NB4 (cell line): ENCODE results near the gene TXLNG.
"Not testable (repeated sequence)": the region's sequence is repeated elsewhere in the genome, so short reads cannot be mapped to it uniquely, and the experiment has no call there.

Source experiments
- DNase-seq: peaks from one replicate; pipeline ENCODE4 v3.0.0; 2010; ENCODE audit warnings: low read depth
- H3K4me3 ChIP-seq: one replicate; pipeline ENCODE4 v1.5.1; 2011; ENCODE audit warnings: mild to moderate bottlenecking, low read depth, low read length, moderate library complexity
- MYC ChIP-seq: IDR thresholded peaks from 2 replicates; pipeline ENCODE4 v1.6.1; 2011; ENCODE audit warnings: low read depth, low read length
- POLR2A ChIP-seq: IDR thresholded peaks from 2 replicates; pipeline ENCODE4 v1.6.1; 2011; ENCODE audit warnings: mild to moderate bottlenecking; ENCODE audit not compliant: insufficient read length; ENCODE audit errors: extremely low read depth
- TF ChIP-seq, protein P1 (sequence below): IDR thresholded peaks from one replicate; pipeline ENCODE4 v1.5.1; 2012; ENCODE audit warnings: low read depth, low read length
- TF ChIP-seq, protein P2 (sequence below): IDR thresholded peaks from 2 replicates; pipeline ENCODE4 v1.6.1; 2011; ENCODE audit warnings: low read depth, low read length

Gene TXLNG

GRCh38 chrX:16855363-16856075, 69.3 kb downstream of the TXLNG start:
- DNase-seq = no peak
- no peak for TF ChIP-seq MYC
- TF ChIP-seq, protein P1, sequence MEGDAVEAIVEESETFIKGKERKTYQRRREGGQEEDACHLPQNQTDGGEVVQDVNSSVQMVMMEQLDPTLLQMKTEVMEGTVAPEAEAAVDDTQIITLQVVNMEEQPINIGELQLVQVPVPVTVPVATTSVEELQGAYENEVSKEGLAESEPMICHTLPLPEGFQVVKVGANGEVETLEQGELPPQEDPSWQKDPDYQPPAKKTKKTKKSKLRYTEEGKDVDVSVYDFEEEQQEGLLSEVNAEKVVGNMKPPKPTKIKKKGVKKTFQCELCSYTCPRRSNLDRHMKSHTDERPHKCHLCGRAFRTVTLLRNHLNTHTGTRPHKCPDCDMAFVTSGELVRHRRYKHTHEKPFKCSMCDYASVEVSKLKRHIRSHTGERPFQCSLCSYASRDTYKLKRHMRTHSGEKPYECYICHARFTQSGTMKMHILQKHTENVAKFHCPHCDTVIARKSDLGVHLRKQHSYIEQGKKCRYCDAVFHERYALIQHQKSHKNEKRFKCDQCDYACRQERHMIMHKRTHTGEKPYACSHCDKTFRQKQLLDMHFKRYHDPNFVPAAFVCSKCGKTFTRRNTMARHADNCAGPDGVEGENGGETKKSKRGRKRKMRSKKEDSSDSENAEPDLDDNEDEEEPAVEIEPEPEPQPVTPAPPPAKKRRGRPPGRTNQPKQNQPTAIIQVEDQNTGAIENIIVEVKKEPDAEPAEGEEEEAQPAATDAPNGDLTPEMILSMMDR = no peak
- no peak for TF ChIP-seq POLR2A
- TF ChIP-seq, protein P2, sequence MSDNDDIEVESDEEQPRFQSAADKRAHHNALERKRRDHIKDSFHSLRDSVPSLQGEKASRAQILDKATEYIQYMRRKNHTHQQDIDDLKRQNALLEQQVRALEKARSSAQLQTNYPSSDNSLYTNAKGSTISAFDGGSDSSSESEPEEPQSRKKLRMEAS = no peak

DNA sequence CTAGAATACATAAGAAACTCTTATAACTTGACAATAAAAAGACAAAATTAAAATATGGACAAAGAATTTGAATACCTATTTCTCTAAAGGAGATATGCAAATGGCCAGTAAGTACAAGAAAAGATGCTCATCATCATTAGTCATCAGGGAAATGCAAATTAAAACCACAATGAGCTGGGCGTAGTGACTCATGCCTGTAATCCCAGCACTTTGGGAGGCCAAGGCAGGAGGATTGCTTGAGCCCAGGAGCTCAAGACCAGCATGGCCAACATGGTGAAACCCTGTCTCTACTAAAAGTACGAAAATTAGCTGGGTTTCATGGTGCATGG, 69.8 kb downstream of the TXLNG start:
- H3K4me3 ChIP-seq = not testable (repeated sequence)
- DNase-seq = peak; percentile 63

More at GRCh38 chrX:16855363-16856075, 69.3 kb downstream of the TXLNG start:
- H3K4me3 ChIP-seq = no peak overlapping the region

- TF ChIP-seq, protein P2 = no peak
- TF ChIP-seq, protein P1 = no peak
- no peak for TF ChIP-seq POLR2A
- no peak for TF ChIP-seq MYC
- H3K4me3 ChIP-seq = no peak overlapping the region
- no peak for DNase-seq
Observed at GRCh38 chrX:16856744-16857143, 70.5 kb downstream of the TXLNG start.

- TF ChIP-seq, protein P2 = no peak
- TF ChIP-seq POLR2A = no peak
- TF ChIP-seq, protein P1 = no peak
- TF ChIP-seq MYC = no peak
- H3K4me3 ChIP-seq = no peak overlapping the region
- no peak for DNase-seq
Observed at GRCh38 chrX:16862829-16863228, 76.6 kb downstream of the TXLNG start.

GRCh38 chrX:16867947-16868346, 81.7 kb downstream of the TXLNG start:
- H3K4me3 ChIP-seq = peak overlapping the region; percentile 99
- DNase-seq = peak; percentile 25
- TF ChIP-seq, protein P2 = no peak
- TF ChIP-seq POLR2A (no peak), MYC (no peak)
- TF ChIP-seq, protein P1 = no peak

DNA sequence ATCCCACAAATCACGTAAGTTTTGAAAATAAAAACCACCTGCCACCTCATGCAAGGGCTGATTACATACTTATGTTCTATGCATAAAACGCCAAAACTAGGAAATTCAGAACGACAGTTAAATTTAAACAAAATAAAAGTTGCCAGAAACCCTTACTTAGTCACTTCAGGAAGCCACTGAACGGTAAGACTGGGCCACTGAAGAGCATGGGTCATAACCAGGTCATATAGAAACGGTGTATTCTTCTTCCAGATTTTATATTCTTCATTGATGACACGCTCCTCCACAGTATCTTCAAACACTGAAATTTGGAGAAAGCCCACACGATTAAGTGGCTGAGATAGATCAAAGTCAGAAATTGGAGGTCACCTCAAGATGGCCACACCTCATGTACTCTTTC, 82.7 kb downstream of the TXLNG start:
- H3K4me3 ChIP-seq = peak overlapping the region; percentile 99

More for the DNA sequence above, 82.7 kb downstream of the TXLNG start:
- TF ChIP-seq POLR2A (no peak), MYC (no peak)
- TF ChIP-seq, protein P2 = no peak
- TF ChIP-seq, protein P1 = no peak
- no peak for DNase-seq
